Upper lobe of left lung (tissue), 6 donors: Measurements from ENCODE around the gene DNMT3A. TPM values are rescaled to one million over a fixed set of nuclear protein-coding genes. Genes with fewer than 3 reads are reported as not detected.
"Not testable (repeated sequence)": the region's sequence is repeated elsewhere in the genome, so short reads cannot be mapped to it uniquely, and the experiment has no call there.

Experiments used
- ATAC-seq, 2 donors: fragments of 200-7000 bp; cut with Tn5 transposase; one replicate each; pipeline ENCODE4 v1.9.1; 2022; ENCODE audit warnings: mild to moderate bottlenecking in 2 of 2, moderate library complexity in 2 of 2; ENCODE audit not compliant: low FRiP score in 2 of 2
- DNase-seq, 2 donors: peaks; one replicate each; pipeline ENCODE4 v3.0.0-alpha.2; 2019 to 2020
- H3K27ac ChIP-seq, 4 donors: fragments of 200-600 bp; sonication (generic); one replicate each; pipeline ENCODE4 v1.5.1; 2016 to 2019
- H3K27me3 ChIP-seq, 4 donors: fragments of 200-600 bp; sonication (generic); one replicate each; pipeline ENCODE4 v1.5.1; 2017 to 2019
- H3K36me3 ChIP-seq, 4 donors: fragments of 200-600 bp; sonication (generic); one replicate each; pipeline ENCODE4 v1.5.1; 2016 to 2019
- H3K4me1 ChIP-seq, 4 donors: fragments of 200-600 bp; sonication (generic); one replicate each; pipeline ENCODE4 v1.5.1; 2018 to 2019
- H3K4me3 ChIP-seq, 4 donors: fragments of 200-600 bp; sonication (generic); one replicate each; pipeline ENCODE4 v1.5.1; 2017 to 2019; ENCODE audit warnings: mild to moderate bottlenecking in 2 of 4, moderate library complexity in 1 of 4
- H3K9me3 ChIP-seq, 4 donors: fragments of 200-600 bp; sonication (generic); one replicate each; pipeline ENCODE4 v1.5.1; 2018 to 2019
- CTCF ChIP-seq, 6 experiments: fragments of 450-650 bp in 4 of 6; fragments of 200-600 bp in 2 of 6; sonication (generic) in 2 of 6; IDR thresholded peaks; one replicate each; pipeline ENCODE4 v1.5.1; 2016 to 2019; ENCODE audit warnings: antibody characterized with exemption in 6 of 6
- EP300 ChIP-seq, 4 donors: sonication (generic); formaldehyde crosslinking; IDR thresholded peaks; one replicate each; pipeline ENCODE4 v1.5.1; 2017; ENCODE audit warnings: antibody characterized with exemption in 4 of 4, control low read depth in 2 of 4
- POLR2A ChIP-seq, 4 donors: fragments of 450-650 bp; IDR thresholded peaks; one replicate each; pipeline ENCODE4 v1.5.1; 2016 to 2017; ENCODE audit warnings: antibody characterized with exemption in 4 of 4, mild to moderate bottlenecking in 2 of 4
- POLR2AphosphoS5 ChIP-seq, 2 donors: sonication (generic); formaldehyde crosslinking; IDR thresholded peaks; one replicate each; pipeline ENCODE4 v1.5.1; 2017; ENCODE audit warnings: antibody characterized with exemption in 2 of 2
- WGBS, 2 donors: methylation state at CpG; one replicate each; pipeline ENCODE4 v1.1.5; 2017 to 2018; 5-methylcytosine and 5-hydroxymethylcytosine counted together
- total RNA-seq, 6 donors: library from RNA; depleted of rRNA in 4 of 6; stranded (reverse); fragments of >200 nt in 4 of 6; gene quantifications; one replicate each; pipeline versions ENCODE4 v1.1.0 to v1.2.1, GENCODE V29; 2016 to 2021
- donor health status: DM: no; HTN: no; CAD: no; lungs with moderate emphysema.
- donor health status: DM: no; HTN: yes; CAD: no; lungs with severe emphysema.

DNMT3A gene
- total RNA-seq, 6 donors from 2014 or later, result 7.8 to 49.2 (median 30.4) TPM

GRCh38 chr2:25273985-25274535, 67.7 kb downstream of the DNMT3A start:
- H3K9me3 ChIP-seq, result no peaks in the 10 kb centered on the region
- ATAC-seq, result no peak
- peaks cover 50 to 62% (median 57%) of the 10 kb centered on the region in 4 donors for H3K4me1 ChIP-seq
- peak overlapping the region; percentile 63 to 87 (median 76) for H3K27ac ChIP-seq
- WGBS, 2 donors, result 82 to 90% methylated on average over 5 of the region's 5 CpGs
- H3K4me3 ChIP-seq, result no peak overlapping the region
- DNase-seq, result no peak
- no peaks in the 10 kb centered on the region for H3K27me3 ChIP-seq
- TF ChIP-seq CTCF (IDR thresholded peaks at IDR 0.05), result no peak
- no peak for TF ChIP-seq EP300 (IDR thresholded peaks at IDR 0.05)
- peaks cover 0 to 18% (median under 1%) of the 10 kb centered on the region in 4 donors for H3K36me3 ChIP-seq

- not testable (repeated sequence) for H3K27me3 ChIP-seq, H3K9me3 ChIP-seq, DNase-seq, H3K4me3 ChIP-seq, ATAC-seq
- peaks cover 38 to 49% (median 47%) of the 10 kb centered on the region in 4 donors for H3K4me1 ChIP-seq
- 80 to 90% methylated on average over 9 of the region's 9 CpGs for WGBS, 2 donors
- H3K36me3 ChIP-seq, result peaks cover 0 to 21% (median 9%) of the 10 kb centered on the region in 4 donors
- H3K27ac ChIP-seq, result peak overlapping the region; percentile 63 to 87 (median 76)
Observed at GRCh38 chr2:25272705-25273104, 69.0 kb downstream of the DNMT3A start.

GRCh38 chr2:25270061-25270460, 71.7 kb downstream of the DNMT3A start:
- no peaks in the 10 kb centered on the region for H3K27me3 ChIP-seq
- 80 to 95% methylated on average over 6 to 7 of the region's 7 CpGs for WGBS, 2 donors
- no peak overlapping the region for H3K27ac ChIP-seq
- peaks cover 21 to 25% (median 22%) of the 10 kb centered on the region in 4 donors for H3K4me1 ChIP-seq
- H3K4me3 ChIP-seq, result no peak overlapping the region
- no peak for TF ChIP-seq EP300 (IDR thresholded peaks at IDR 0.05)
- TF ChIP-seq POLR2A (IDR thresholded peaks at IDR 0.05), result no peak
- no peak for TF ChIP-seq POLR2AphosphoS5 (IDR thresholded peaks at IDR 0.05)
- TF ChIP-seq CTCF (IDR thresholded peaks at IDR 0.05), result no peak
- DNase-seq, result no peak
- no peaks in the 10 kb centered on the region for H3K9me3 ChIP-seq
- ATAC-seq, result no peak
- H3K36me3 ChIP-seq, result peaks cover 0 to 24% (median 10%) of the 10 kb centered on the region in 4 donors

GRCh38 chr2:25269233-25269632, 72.5 kb downstream of the DNMT3A start:
- no peaks in the 10 kb centered on the region for H3K9me3 ChIP-seq
- no peaks in the 10 kb centered on the region for H3K27me3 ChIP-seq
- 80 to 88% methylated on average over 3 of the region's 3 CpGs for WGBS, 2 donors
- H3K4me1 ChIP-seq, result peaks cover 13 to 17% (median 14%) of the 10 kb centered on the region in 4 donors
- ATAC-seq, result no peak
- H3K4me3 ChIP-seq, result no peak overlapping the region
- peaks cover 0 to 24% (median 10%) of the 10 kb centered on the region in 4 donors for H3K36me3 ChIP-seq
- TF ChIP-seq POLR2A (IDR thresholded peaks at IDR 0.05) (no peak), POLR2AphosphoS5 (IDR thresholded peaks at IDR 0.05) (no peak), EP300 (IDR thresholded peaks at IDR 0.05) (no peak), CTCF (IDR thresholded peaks at IDR 0.05) (no peak)
- no peak for DNase-seq
- H3K27ac ChIP-seq, result no peak overlapping the region

- ATAC-seq (no peak), DNase-seq (no peak)
- Histone ChIP-seq H3K4me3 (no peak overlapping the region), H3K27me3 (no peaks in the 10 kb centered on the region), H3K4me1 (peaks cover 2 to 8% (median 5%) of the 10 kb centered on the region in 4 donors), H3K36me3 (peaks cover 0 to 24% (median 10%) of the 10 kb centered on the region in 4 donors), H3K27ac (no peak overlapping the region), H3K9me3 (no peaks in the 10 kb centered on the region)
- TF ChIP-seq POLR2A (IDR thresholded peaks at IDR 0.05), result no peak
- 92 to 95% methylated on average over 10 of the region's 10 CpGs for WGBS, 2 donors
Observed at GRCh38 chr2:25268139-25268538, 73.6 kb downstream of the DNMT3A start.

GRCh38 chr2:25266399-25266798, 75.3 kb downstream of the DNMT3A start:
- H3K36me3 ChIP-seq, result peaks cover 0 to 21% (median 10%) of the 10 kb centered on the region in 4 donors
- no peak overlapping the region for H3K27ac ChIP-seq
- no peaks in the 10 kb centered on the region for H3K27me3 ChIP-seq
- H3K4me1 ChIP-seq, result peaks cover 0 to 5% (median 1%) of the 10 kb centered on the region in 4 donors
- ATAC-seq, result no peak
- H3K9me3 ChIP-seq, result no peaks in the 10 kb centered on the region
- H3K4me3 ChIP-seq, result no peak overlapping the region
- TF ChIP-seq POLR2AphosphoS5 (IDR thresholded peaks at IDR 0.05), result no peak
- no peak for TF ChIP-seq POLR2A (IDR thresholded peaks at IDR 0.05)
- no peak for TF ChIP-seq CTCF (IDR thresholded peaks at IDR 0.05)
- TF ChIP-seq EP300 (IDR thresholded peaks at IDR 0.05), result no peak
- no peak for DNase-seq
